Neural cell (in vitro differentiated cells): ENCODE measurements around the gene ZNF385C.

Experiments used
- CTCF ChIP-seq: fragments of 450-650 bp; IDR thresholded peaks from 2 replicates; pipeline ENCODE4 v1.5.1; 2014; ENCODE audit warnings: antibody characterized with exemption, mild to moderate bottlenecking, moderate library complexity; ENCODE audit not compliant: poor library complexity, severe bottlenecking
- EP300 ChIP-seq: fragments of 450-650 bp; conservative IDR thresholded peaks from 2 replicates; pipeline ENCODE4 v1.6.1; 2014; ENCODE audit warnings: antibody characterized with exemption, mild to moderate bottlenecking, moderate library complexity; ENCODE audit not compliant: poor library complexity, severe bottlenecking
- EZH2 ChIP-seq: fragments of 200-600, 300-800 bp; shearing (Covaris generic), sonication (generic); IDR thresholded peaks from 2 replicates; pipeline ENCODE4 v1.6.1; 2014; ENCODE audit warnings: antibody characterized with exemption, low read length, borderline replicate concordance, mild to moderate bottlenecking; ENCODE audit not compliant: insufficient read depth, poor library complexity, severe bottlenecking
- MXI1 ChIP-seq: fragments of 450-650 bp; conservative IDR thresholded peaks from 2 replicates; pipeline ENCODE4 v1.6.1; 2014; ENCODE audit warnings: antibody characterized with exemption, mild to moderate bottlenecking; ENCODE audit not compliant: poor library complexity, severe bottlenecking
- RAD21 ChIP-seq: fragments of 450-650 bp; conservative IDR thresholded peaks from 2 replicates; pipeline ENCODE4 v1.6.1; 2014; ENCODE audit warnings: antibody characterized with exemption, mild to moderate bottlenecking, moderate library complexity
- REST ChIP-seq: IDR thresholded peaks from 2 replicates; pipeline ENCODE4 v1.6.1; 2012; ENCODE audit warnings: borderline replicate concordance
- SMC3 ChIP-seq: fragments of 450-650 bp; conservative IDR thresholded peaks from 2 replicates; pipeline ENCODE4 v1.6.1; 2014; ENCODE audit warnings: antibody characterized with exemption, mild to moderate bottlenecking, moderate library complexity; ENCODE audit not compliant: poor library complexity
- TAF1 ChIP-seq: IDR thresholded peaks from 2 replicates; pipeline ENCODE4 v1.6.1; 2012; ENCODE audit warnings: low read depth

- TF ChIP-seq EP300: no peak
- no peak for TF ChIP-seq RAD21
- TF ChIP-seq CTCF: no peak
- no peak for TF ChIP-seq EZH2
- TF ChIP-seq REST: no peak
- no peak for TF ChIP-seq SMC3
- TF ChIP-seq MXI1: no peak
- TF ChIP-seq TAF1: no peak
Observed at GRCh38 chr17:41986634-41987033, 111.6 kb downstream of the ZNF385C start.
